Fibroblast of lung (primary cell): ENCODE data around the gene HIBADH.

Source experiments
- EZH2 ChIP-seq: IDR thresholded peaks from 2 replicates; pipeline ENCODE4 v1.5.1; 2012; ENCODE audit warnings: low read length, control low read depth, mild to moderate bottlenecking; ENCODE audit errors: missing control alignments
- TF ChIP-seq, protein P1 (sequence below), 2 donors: IDR thresholded peaks in 1 of 2; conservative IDR thresholded peaks in 1 of 2; 1 replicate in 1 of 2; 2 replicates in 1 of 2; pipeline ENCODE4 v1.5.1; 2011 to 2012; ENCODE audit warnings: low read length in 2 of 2, control low read depth in 1 of 2, inconsistent platforms in 1 of 2, low read depth in 1 of 2, mild to moderate bottlenecking in 1 of 2

DNA sequence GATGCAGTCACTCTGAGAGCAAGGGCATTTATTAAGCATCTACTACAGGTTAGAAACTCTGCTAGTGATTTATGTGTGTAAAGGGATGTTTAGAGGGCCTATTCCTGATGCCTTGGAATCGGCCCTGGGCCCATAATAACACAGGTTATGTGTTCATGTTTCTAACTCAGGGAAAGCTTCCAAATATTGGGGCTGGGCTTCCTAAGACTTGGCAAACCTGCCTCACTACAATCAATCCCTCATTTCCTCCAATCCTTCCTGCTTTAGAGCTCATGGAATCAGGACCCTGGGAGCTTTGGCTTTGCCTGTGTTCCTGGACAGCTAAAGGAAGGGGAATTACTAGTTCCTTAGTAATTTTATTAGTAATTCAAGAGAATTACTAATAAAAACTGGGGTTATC, 148.8 kb downstream of the HIBADH start:
- TF ChIP-seq, protein P1, sequence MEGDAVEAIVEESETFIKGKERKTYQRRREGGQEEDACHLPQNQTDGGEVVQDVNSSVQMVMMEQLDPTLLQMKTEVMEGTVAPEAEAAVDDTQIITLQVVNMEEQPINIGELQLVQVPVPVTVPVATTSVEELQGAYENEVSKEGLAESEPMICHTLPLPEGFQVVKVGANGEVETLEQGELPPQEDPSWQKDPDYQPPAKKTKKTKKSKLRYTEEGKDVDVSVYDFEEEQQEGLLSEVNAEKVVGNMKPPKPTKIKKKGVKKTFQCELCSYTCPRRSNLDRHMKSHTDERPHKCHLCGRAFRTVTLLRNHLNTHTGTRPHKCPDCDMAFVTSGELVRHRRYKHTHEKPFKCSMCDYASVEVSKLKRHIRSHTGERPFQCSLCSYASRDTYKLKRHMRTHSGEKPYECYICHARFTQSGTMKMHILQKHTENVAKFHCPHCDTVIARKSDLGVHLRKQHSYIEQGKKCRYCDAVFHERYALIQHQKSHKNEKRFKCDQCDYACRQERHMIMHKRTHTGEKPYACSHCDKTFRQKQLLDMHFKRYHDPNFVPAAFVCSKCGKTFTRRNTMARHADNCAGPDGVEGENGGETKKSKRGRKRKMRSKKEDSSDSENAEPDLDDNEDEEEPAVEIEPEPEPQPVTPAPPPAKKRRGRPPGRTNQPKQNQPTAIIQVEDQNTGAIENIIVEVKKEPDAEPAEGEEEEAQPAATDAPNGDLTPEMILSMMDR (conservative IDR thresholded peaks at IDR 0.05 in 1 of 2, IDR thresholded peaks at IDR 0.05 in 1 of 2; ENCODE audit: low read depth in 1 of 2, low read length in 2 of 2), result no peak
- TF ChIP-seq EZH2, result no peak
